Activated CD4-positive, alpha-beta T cell treated with anti-CD3 and anti-CD28 coated beads, Interleukin-2, amount 10 ng/mL, durations not matched to agents 24 days and 14 days (primary cell): ENCODE results near the gene LTB4R. TPM values are rescaled to one million over a fixed set of nuclear protein-coding genes. Genes with fewer than 3 reads are reported as not detected.

Source experiments
- DNase-seq: peaks from one replicate; pipeline ENCODE4 v3.0.0; 2022
- H3K27ac Mint-ChIP-seq: one replicate; pipeline ENCODE4 v1.8.0; 2022; ENCODE audit warnings: mild to moderate bottlenecking, mixed read lengths
- H3K27me3 Mint-ChIP-seq: one replicate; pipeline ENCODE4 v1.8.0; 2022; ENCODE audit warnings: mixed read lengths
- H3K36me3 Mint-ChIP-seq: one replicate; pipeline ENCODE4 v1.8.0; 2022; ENCODE audit warnings: low read depth, mild to moderate bottlenecking, mixed read lengths
- H3K4me1 Mint-ChIP-seq: one replicate; pipeline ENCODE4 v1.8.0; 2021; ENCODE audit warnings: mixed read lengths
- H3K4me3 Mint-ChIP-seq: one replicate; pipeline ENCODE4 v1.8.0; 2022; ENCODE audit warnings: mild to moderate bottlenecking, moderate library complexity, mixed read lengths
- H3K9me3 Mint-ChIP-seq: one replicate; pipeline ENCODE4 v1.8.0; 2021; ENCODE audit warnings: mixed read lengths
- intact Hi-C: fragments of 100-400 bp; cut with micrococcal nuclease; formaldehyde crosslinking; loops from one replicate; pipeline ENCODE4 v1.15.1; 2023
- total RNA-seq: library from RNA; stranded (reverse); gene quantifications from 2 replicates; pipeline ENCODE4 v1.2.3, GENCODE V29; 2022

LTB4R gene
- total RNA-seq, 1 donor from 2014 or later: 12.2 TPM

DNA sequence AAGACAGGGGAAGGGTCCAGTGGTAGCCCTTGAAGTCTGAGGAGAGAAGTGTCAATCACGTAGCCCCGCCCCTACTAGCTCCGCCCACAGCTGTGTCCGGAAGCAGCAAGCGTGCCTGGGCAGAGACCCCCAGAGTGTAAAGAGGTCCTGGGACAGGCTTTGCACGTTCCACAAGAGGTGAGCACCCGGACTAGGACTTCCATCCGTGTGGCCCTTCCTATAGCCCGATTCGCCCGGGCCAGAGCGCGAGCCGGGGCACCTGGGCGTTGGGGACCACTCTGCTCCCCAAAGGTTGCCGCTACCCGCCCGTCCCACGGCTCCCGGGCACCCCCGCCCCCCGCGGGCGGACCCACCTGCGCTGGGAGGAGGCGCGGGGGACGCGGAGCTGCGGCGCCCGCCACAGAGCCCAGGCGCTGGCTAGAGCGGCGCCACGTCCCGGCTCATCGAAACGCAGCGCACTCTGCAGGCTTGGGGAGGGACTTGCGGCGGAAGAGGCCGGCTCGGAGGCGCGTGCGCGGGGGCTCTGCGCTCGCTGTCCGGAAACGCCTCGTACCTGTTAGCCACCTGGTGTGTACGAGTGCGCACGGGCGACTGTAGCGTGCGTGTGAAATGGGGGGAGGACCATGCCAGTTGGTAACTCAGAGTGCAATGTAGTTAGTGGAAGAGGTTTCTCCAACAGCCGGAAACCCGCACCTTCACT lies 40.0 kb upstream of the LTB4R start, which contains the start of gene RABGGTA:
RABGGTA (minus strand) TSS at position 464 of the 700 bp plus-strand sequence. CDS start 482 bp downstream, outside the sequence.
- H3K4me1 Mint-ChIP-seq: peaks cover 42% of the 10 kb centered on the region
- intact Hi-C loops: loop anchor here (1.0 kb wide), 4 partner anchors 29 to 171 kb away; partner anchors contain the start of genes CHMP4A, GMPR2, NEDD8 and SDR39U1
- H3K9me3 Mint-ChIP-seq: no peaks in the 10 kb centered on the region
- H3K4me3 Mint-ChIP-seq: peak within 1 kb of the TSS; percentile 93
- H3K27me3 Mint-ChIP-seq: no peaks in the 10 kb centered on the region
- H3K36me3 Mint-ChIP-seq: peaks cover 24% of the 10 kb centered on the region
- peak within 1 kb of the TSS; percentile 95 for H3K27ac Mint-ChIP-seq
- peak; percentile 97 for DNase-seq

DNA sequence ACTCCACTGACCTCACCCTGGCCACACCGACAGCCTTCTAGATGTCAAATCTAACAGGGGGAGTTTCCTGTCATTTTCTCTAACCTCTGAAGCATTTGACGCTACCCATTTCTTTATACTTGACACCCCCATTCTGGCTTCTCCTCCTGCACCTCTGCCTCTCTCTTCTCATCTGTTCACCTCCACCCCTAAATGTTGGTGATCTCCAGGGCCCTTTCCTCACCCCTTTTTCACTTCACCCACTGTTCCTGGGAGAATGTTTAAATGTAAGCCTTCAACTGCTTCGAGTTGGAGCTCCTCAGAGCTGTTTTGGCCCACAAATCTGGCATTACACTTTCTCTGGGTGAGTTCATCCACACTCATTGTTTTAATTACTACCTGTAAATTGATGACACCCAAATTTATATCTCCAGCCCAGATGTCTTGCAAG lies 39.5 kb upstream of the LTB4R start:
- Mint-ChIP-seq H3K27ac (peak overlapping the region; percentile 92), H3K27me3 (no peaks in the 10 kb centered on the region), H3K9me3 (no peaks in the 10 kb centered on the region), H3K36me3 (peaks cover 18% of the 10 kb centered on the region), H3K4me3 (peak overlapping the region; percentile 93), H3K4me1 (peaks cover 42% of the 10 kb centered on the region)
- DNase-seq: no peak
- intact Hi-C loops: loop anchor here (1.0 kb wide), 4 partner anchors 30 to 170 kb away; partner anchors contain the start of genes CHMP4A, GMPR2, NEDD8 and SDR39U1

GRCh38 chr14:24272467-24272866 lies 38.8 kb upstream of the LTB4R start:
- no peaks in the 10 kb centered on the region for H3K9me3 Mint-ChIP-seq
- intact Hi-C loops: no loop called here
- DNase-seq: no peak
- peaks cover 12% of the 10 kb centered on the region for H3K36me3 Mint-ChIP-seq
- H3K4me3 Mint-ChIP-seq: peak overlapping the region; percentile 93
- no peaks in the 10 kb centered on the region for H3K27me3 Mint-ChIP-seq
- H3K4me1 Mint-ChIP-seq: peaks cover 43% of the 10 kb centered on the region
- peak overlapping the region; percentile 82 for H3K27ac Mint-ChIP-seq

DNA sequence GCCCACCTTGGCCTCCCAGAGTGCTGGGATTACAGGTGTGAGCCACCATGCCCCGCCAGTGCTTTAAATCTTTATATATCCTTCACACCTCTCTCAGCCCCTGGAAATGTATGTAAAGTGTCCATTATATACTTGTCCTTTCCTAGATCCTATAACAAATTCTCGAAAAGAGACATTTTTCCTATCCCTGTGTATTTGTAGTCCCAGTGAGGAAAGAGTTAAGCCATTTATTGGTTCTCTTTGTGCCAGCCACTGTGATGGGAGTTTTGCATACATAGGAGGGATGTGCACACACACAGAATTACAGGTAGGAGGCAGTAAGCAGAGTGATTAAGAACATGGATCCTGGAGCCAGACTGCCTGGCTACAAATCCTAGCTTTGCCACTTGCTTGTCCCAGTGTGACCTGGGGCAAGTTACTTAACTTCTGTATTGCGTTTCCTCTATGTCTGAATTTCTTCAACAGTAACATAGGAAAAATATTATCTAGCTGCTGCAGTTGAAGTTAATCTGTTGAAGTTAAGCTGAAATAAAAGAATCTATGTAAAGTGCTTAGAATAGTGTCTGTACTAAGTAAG lies 37.8 kb upstream of the LTB4R start:
- intact Hi-C loops: no loop called here
- Mint-ChIP-seq H3K9me3 (no peaks in the 10 kb centered on the region), H3K27me3 (no peaks in the 10 kb centered on the region), H3K36me3 (peaks cover 9% of the 10 kb centered on the region), H3K27ac (peak overlapping the region; percentile 82), H3K4me3 (peak overlapping the region; percentile 54), H3K4me1 (peaks cover 48% of the 10 kb centered on the region)
- DNase-seq: no peak

- peak; percentile 84 for DNase-seq
- H3K4me3 Mint-ChIP-seq: peak overlapping the region; percentile 54
- H3K36me3 Mint-ChIP-seq: peaks cover 8% of the 10 kb centered on the region
- intact Hi-C loops: loop anchor here (1.0 to 2.0 kb wide), 4 partner anchors 15 to 59 kb away; no protein-coding TSS in a partner anchor
- no peaks in the 10 kb centered on the region for H3K27me3 Mint-ChIP-seq
- H3K27ac Mint-ChIP-seq: peak overlapping the region; percentile 82
- no peaks in the 10 kb centered on the region for H3K9me3 Mint-ChIP-seq
- peaks cover 54% of the 10 kb centered on the region for H3K4me1 Mint-ChIP-seq
Measured at GRCh38 chr14:24274101-24274543, 37.2 kb upstream of the LTB4R start.

DNA sequence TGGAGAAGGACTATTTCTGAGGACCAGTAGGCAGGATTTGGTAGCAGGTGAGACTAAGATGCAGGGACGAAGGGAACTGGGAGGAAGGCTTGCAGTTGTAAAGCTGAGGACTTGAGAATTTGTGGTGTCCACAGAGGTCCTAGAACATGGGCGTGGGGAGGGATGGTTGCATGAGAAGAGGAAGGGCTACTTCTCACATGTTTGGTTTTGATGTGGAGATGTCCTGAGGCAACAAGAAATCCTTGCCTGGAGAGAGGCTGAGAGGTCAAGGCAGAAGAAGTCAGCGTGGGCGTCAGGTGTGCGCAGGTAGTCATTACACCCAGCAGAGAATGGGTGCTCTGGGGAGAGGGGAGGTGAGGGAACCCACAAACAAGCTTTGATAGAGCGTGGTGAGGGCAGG lies 34.2 kb upstream of the LTB4R start:
- intact Hi-C loops: no loop called here
- H3K4me1 Mint-ChIP-seq: peaks cover 47% of the 10 kb centered on the region
- H3K4me3 Mint-ChIP-seq: no peak overlapping the region
- H3K27ac Mint-ChIP-seq: no peak overlapping the region
- no peaks in the 10 kb centered on the region for H3K27me3 Mint-ChIP-seq
- DNase-seq: no peak
- H3K36me3 Mint-ChIP-seq: peaks cover 2% of the 10 kb centered on the region
- H3K9me3 Mint-ChIP-seq: no peaks in the 10 kb centered on the region

GRCh38 chr14:24277606-24278321 lies 33.5 kb upstream of the LTB4R start:
- Mint-ChIP-seq H3K4me3 (no peak overlapping the region), H3K36me3 (peaks cover 2% of the 10 kb centered on the region), H3K27me3 (no peaks in the 10 kb centered on the region), H3K4me1 (peaks cover 40% of the 10 kb centered on the region), H3K9me3 (no peaks in the 10 kb centered on the region), H3K27ac (peak overlapping the region; percentile 31)
- no peak for DNase-seq
- intact Hi-C loops: no loop called here

- H3K27ac Mint-ChIP-seq: peak overlapping the region; percentile 73
- no peaks in the 10 kb centered on the region for H3K9me3 Mint-ChIP-seq
- intact Hi-C loops: no loop called here
- peak overlapping the region; percentile 29 for H3K4me3 Mint-ChIP-seq
- DNase-seq: no peak
- H3K27me3 Mint-ChIP-seq: no peaks in the 10 kb centered on the region
- peaks cover 2% of the 10 kb centered on the region for H3K36me3 Mint-ChIP-seq
- peaks cover 36% of the 10 kb centered on the region for H3K4me1 Mint-ChIP-seq
Measured at GRCh38 chr14:24278424-24278823, 32.9 kb upstream of the LTB4R start.

- H3K27me3 Mint-ChIP-seq: no peaks in the 10 kb centered on the region
- peaks cover 2% of the 10 kb centered on the region for H3K36me3 Mint-ChIP-seq
- peak overlapping the region; percentile 73 for H3K27ac Mint-ChIP-seq
- no peaks in the 10 kb centered on the region for H3K9me3 Mint-ChIP-seq
- DNase-seq: peak; percentile 77
- peak overlapping the region; percentile 36 for H3K4me3 Mint-ChIP-seq
- H3K4me1 Mint-ChIP-seq: peaks cover 26% of the 10 kb centered on the region
- intact Hi-C loops: no loop called here
Measured at GRCh38 chr14:24279301-24280186, 31.8 kb upstream of the LTB4R start.

DNA sequence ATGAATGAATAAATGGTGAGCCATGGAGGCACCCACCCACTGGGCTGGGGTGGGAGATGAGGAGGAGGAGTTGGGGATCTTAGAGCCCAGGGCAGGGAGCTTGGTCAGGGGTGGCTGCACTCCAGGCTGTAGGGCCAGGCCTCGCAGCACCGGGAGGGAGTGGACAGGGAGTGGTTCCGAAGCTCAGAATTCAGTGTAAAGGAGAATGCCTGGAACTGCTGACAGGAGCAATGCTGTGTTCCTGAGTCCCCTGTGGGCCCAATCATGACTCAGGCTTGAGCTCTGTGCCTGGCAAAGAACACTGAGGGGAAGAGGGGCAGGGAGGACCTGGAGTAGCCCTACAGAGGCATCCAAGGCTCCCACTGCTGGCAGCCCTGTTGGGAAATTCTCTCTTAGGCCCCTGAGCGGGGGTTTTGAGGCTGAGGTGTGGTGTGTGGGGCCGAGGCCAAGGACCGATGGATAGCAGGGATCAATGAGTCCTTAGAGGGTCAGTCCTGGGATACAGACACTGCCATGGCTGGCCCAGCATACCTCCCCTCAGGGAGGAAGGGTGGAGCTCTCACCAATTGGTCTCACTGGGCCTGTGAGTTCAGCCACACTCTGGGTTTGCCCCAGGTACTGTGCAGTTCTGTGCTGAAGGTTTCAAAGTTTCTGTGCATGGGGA lies 30.4 kb upstream of the LTB4R start:
- DNase-seq: no peak
- peaks cover 2% of the 10 kb centered on the region for H3K36me3 Mint-ChIP-seq
- no peak overlapping the region for H3K4me3 Mint-ChIP-seq
- H3K27ac Mint-ChIP-seq: no peak overlapping the region
- peaks cover 5% of the 10 kb centered on the region for H3K27me3 Mint-ChIP-seq
- intact Hi-C loops: no loop called here
- H3K4me1 Mint-ChIP-seq: peaks cover 24% of the 10 kb centered on the region
- H3K9me3 Mint-ChIP-seq: no peaks in the 10 kb centered on the region

DNA sequence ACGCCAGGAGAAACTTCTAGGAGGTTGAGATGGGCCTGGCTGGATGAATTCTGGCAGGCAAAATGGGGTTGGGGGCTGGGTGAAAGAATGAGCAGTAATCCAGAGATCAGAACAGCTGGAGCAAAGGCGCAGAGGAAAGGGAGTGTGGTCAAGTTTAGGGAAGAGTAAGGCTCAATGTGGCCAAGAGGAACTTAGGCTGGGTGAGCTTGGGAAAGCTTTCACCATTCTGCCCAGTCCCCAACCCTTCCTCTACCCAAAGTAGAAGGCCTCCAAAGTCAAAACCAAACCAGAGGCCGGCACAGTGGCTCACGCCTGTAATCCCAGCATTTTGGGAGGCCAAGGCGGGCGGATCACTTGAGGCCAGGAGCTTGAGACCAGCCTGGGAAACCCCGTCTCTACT lies 29.7 kb upstream of the LTB4R start:
- no peak overlapping the region for H3K4me3 Mint-ChIP-seq
- no peak overlapping the region for H3K27ac Mint-ChIP-seq
- peaks cover 9% of the 10 kb centered on the region for H3K27me3 Mint-ChIP-seq
- H3K9me3 Mint-ChIP-seq: no peaks in the 10 kb centered on the region
- no peak for DNase-seq
- peaks cover 24% of the 10 kb centered on the region for H3K4me1 Mint-ChIP-seq
- intact Hi-C loops: no loop called here
- peaks cover 2% of the 10 kb centered on the region for H3K36me3 Mint-ChIP-seq

GRCh38 chr14:24282736-24283135 lies 28.6 kb upstream of the LTB4R start:
- Mint-ChIP-seq H3K27me3 (peaks cover 13% of the 10 kb centered on the region), H3K4me1 (peaks cover 24% of the 10 kb centered on the region), H3K9me3 (no peaks in the 10 kb centered on the region)

More at GRCh38 chr14:24282736-24283135, 28.6 kb upstream of the LTB4R start:
- Mint-ChIP-seq H3K27ac (no peak overlapping the region), H3K36me3 (peaks cover 2% of the 10 kb centered on the region), H3K4me3 (no peak overlapping the region)
- intact Hi-C loops: no loop called here
- no peak for DNase-seq
